ENCODE data around the gene CCDC50.

Gene CCDC50

DNA sequence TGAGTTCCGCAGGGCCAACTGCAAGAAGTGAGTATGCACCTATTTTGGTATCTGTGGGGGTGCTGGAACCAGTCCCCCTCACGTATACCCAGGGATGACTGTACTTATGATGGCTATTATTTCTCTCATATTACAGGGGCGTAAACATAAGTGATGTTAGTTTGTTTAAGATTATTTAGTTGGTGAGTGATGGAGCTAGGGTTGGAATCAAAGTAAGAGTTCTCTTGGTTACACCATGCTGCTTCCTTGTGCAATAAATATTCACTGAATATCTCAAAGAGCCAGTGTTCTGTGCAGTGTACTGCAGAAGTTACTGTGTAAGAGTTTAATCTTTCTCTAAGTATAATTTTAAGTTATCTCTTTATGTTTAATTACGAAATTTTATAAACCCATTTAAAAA is 13.9 kb downstream of the CCDC50 start:
- no peak for DNase-seq (ENCODE audit: extremely low read depth, low read depth)
- H3K4me3 ChIP-seq (replicated peaks; ENCODE audit: low read depth, low read length) = no peak overlapping the region
- TF ChIP-seq, protein P1, sequence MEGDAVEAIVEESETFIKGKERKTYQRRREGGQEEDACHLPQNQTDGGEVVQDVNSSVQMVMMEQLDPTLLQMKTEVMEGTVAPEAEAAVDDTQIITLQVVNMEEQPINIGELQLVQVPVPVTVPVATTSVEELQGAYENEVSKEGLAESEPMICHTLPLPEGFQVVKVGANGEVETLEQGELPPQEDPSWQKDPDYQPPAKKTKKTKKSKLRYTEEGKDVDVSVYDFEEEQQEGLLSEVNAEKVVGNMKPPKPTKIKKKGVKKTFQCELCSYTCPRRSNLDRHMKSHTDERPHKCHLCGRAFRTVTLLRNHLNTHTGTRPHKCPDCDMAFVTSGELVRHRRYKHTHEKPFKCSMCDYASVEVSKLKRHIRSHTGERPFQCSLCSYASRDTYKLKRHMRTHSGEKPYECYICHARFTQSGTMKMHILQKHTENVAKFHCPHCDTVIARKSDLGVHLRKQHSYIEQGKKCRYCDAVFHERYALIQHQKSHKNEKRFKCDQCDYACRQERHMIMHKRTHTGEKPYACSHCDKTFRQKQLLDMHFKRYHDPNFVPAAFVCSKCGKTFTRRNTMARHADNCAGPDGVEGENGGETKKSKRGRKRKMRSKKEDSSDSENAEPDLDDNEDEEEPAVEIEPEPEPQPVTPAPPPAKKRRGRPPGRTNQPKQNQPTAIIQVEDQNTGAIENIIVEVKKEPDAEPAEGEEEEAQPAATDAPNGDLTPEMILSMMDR (IDR thresholded peaks at IDR 0.05; ENCODE audit: low read depth, low read length, missing control alignments) = no peak

DNA sequence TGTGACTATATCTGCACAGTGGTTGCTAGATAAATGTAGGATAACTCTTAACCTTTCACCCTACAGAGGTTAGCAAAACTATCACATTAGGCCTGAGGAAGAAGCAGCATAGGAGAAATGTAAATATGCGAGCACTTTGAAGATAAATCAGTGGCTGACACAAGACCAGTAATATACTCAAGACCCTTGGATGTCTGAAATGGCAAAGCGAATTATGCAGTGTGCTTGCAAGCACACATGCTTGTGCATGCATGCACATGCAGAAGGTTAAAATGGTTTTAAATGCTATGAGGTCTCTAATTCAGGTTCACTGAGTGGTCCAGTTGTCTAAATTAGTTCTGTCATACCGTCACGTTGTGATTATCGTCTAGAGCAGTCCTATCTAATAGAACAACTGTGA is 14.7 kb downstream of the CCDC50 start:
- H3K4me3 ChIP-seq (replicated peaks; ENCODE audit: low read depth, low read length) = no peak overlapping the region
- no peak for DNase-seq (ENCODE audit: extremely low read depth, low read depth)
- TF ChIP-seq, protein P1 (IDR thresholded peaks at IDR 0.05; ENCODE audit: low read depth, low read length, missing control alignments) = no peak

DNA sequence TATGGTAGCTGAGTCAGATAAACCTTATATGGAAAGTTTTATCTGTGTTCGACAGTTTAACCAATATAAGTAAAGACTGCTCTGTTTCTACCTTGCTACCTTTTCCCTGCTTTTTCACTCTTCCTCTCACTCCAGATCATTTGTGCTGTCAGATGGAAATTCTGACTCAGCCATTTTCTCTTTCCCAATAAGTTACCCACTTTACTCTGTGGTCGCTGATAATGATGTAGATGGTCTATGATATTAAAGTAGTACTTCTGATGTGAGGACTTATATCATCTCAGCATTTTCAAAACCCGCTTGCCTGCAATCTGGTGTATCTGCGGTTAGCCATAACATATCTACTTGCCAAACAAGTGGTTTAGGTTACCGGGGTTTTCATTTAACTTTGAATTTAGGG is 16.1 kb downstream of the CCDC50 start:
- no peak overlapping the region for H3K4me3 ChIP-seq (replicated peaks; ENCODE audit: low read depth, low read length)
- DNase-seq (ENCODE audit: extremely low read depth, low read depth) = no peak
- TF ChIP-seq, protein P1 (IDR thresholded peaks at IDR 0.05; ENCODE audit: low read depth, low read length, missing control alignments) = no peak

DNA sequence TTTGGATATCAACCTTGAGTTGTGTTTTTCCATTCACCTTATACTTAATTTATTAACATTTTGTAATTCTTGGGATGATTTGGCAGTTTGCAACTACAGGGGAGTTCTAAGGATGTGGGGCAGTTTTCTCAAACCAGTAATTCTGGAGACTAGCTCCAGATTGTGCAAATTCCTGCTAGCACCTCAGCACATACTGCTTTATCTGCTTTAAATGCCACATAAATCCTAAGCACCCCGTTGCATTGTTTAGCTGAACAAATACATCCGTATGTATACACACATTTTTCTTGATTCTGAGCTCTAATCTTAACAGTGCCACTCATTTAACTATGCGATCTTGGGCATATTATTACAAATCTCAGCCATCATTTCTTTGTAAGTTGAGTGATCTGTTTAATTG is 18.0 kb downstream of the CCDC50 start:
- DNase-seq (ENCODE audit: extremely low read depth, low read depth) = no peak
- TF ChIP-seq, protein P1 (IDR thresholded peaks at IDR 0.05; ENCODE audit: low read depth, low read length, missing control alignments) = no peak
- H3K4me3 ChIP-seq (replicated peaks; ENCODE audit: low read depth, low read length) = no peak overlapping the region

DNA sequence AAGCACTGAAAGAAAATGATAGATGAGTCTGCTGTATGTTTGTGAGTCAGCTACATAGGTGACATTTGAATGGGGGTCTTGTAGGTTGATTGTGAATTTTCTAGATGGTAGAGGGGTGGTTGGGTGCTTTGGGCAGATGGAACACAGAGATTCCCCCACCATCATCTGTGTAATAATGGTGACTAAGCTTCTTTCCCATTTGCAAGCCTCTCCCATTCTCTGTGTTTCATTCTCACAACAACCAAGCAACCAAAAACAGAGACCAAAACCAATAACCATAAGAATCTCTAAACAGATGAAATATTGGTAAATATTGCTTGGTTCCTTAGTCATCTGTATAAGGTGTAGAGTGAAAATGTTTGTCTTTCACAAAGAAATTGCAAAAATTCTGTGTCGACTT is 18.9 kb downstream of the CCDC50 start:
- H3K4me3 ChIP-seq (replicated peaks; ENCODE audit: low read depth, low read length) = no peak overlapping the region
- TF ChIP-seq, protein P1 (IDR thresholded peaks at IDR 0.05; ENCODE audit: low read depth, low read length, missing control alignments) = no peak
- DNase-seq (ENCODE audit: extremely low read depth, low read depth) = no peak

DNA sequence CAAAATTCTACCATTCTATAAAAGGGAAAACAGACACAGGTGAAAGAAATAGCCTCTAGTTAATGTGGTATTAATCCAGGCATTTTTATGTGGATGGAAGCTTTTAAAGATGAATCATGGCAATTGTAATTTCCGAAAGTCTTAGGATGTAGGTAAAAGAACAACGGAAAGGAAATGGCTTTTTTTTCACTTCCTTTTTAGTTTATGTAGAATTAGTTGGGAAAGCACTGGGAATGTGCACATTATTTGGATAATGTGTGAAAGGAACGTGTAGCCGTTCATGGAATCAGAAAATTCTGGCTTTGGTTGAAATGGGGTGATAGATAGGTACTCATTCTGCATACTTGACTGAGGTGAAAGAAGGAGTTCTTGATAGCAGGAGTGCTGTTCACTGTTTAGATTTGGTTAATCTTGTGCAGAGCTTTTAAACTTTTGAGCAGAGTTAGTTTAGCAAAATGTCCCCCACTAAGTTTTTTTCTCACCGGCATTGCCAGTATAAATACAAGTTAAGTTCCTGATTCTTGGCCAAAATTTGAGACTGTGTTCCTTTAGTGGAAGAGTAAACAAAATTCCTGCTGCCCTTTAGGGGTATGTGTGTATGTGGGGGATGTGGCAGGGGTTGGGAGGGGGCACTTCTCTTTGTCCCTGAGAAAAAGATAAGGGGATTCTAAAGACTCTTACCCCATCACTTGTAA is 21.3 kb downstream of the CCDC50 start:
- TF ChIP-seq, protein P1 (IDR thresholded peaks at IDR 0.05; ENCODE audit: low read depth, low read length, missing control alignments) = no peak
- H3K4me3 ChIP-seq (replicated peaks; ENCODE audit: low read depth, low read length) = no peak overlapping the region; the same call in 1 of the 2 replicates
- no peak for DNase-seq (ENCODE audit: extremely low read depth, low read depth)

DNA sequence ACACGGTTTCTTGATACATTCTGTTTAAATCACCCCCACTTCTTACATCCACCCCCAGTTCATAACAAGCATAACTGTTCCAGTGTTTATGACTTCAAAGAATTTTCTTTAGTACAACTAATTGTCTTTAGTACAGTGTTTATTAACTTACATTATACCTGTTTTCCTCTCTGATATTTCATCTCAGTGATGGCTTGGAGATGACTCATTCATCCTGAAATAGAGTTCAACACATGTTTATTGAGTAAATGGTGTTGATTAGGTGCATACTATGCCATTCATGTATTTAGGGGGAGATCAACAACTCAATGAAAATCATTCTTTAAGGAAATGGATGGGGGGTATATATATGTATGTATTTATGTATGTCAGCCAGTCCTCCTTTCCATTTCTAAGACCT is 22.8 kb downstream of the CCDC50 start:
- no peak overlapping the region for H3K4me3 ChIP-seq (replicated peaks; ENCODE audit: low read depth, low read length)
- no peak for DNase-seq (ENCODE audit: extremely low read depth, low read depth)
- TF ChIP-seq, protein P1 (IDR thresholded peaks at IDR 0.05; ENCODE audit: low read depth, low read length, missing control alignments) = no peak
